NCI-H2196 treated with DMSO at 0.1 percent for 48 hours (cell line): ENCODE data around the gene DNAH1.

Experiments used
- DNase-seq: peaks from one replicate; lab custom pipeline; 2025; ENCODE audit not compliant: unreplicated experiment; lab: John Stamatoyannopoulos, UW

Gene DNAH1

DNA sequence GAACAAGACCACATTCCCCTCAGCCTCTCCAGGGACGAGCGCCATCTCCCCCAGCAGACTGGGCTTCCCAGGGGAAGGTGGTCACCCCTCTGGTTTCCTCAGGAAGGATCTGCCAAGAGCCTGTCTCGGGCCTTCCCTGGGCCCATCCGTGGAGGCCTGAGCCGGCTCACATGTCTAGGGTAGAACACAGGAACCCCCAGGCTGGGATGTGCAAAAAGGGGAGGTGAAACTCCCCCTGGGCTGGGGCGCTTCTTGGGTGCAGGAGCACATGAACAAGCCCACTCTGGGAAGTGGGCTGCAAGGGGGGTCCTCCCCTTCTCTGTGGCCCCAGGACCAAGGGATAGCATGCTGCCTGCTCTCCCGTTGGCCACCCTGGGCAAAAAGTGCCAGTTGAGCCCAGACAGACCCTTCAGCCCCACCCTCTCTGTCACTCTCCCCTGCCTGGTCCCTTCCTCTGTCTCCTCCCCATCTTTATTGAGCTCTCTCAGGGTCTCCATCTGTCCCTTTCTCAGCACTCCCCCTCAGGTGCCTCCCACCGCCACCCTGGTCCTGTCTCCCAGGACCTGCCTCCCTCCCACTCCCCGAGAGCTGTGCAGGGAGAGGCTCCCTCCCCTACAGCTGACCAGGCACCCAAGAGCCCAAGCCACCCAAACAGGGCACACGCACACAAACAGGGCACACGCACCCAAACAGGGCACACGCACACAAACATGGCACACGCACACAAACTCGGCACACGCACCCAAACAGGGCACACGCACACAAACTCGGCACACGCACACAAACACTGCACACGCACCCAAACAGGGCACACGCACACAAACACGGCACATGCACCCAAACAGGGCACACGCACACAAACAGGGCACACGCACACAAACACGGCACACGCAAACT lies 127.9 kb downstream of the DNAH1 start:
- DNase-seq = no peak

DNA sequence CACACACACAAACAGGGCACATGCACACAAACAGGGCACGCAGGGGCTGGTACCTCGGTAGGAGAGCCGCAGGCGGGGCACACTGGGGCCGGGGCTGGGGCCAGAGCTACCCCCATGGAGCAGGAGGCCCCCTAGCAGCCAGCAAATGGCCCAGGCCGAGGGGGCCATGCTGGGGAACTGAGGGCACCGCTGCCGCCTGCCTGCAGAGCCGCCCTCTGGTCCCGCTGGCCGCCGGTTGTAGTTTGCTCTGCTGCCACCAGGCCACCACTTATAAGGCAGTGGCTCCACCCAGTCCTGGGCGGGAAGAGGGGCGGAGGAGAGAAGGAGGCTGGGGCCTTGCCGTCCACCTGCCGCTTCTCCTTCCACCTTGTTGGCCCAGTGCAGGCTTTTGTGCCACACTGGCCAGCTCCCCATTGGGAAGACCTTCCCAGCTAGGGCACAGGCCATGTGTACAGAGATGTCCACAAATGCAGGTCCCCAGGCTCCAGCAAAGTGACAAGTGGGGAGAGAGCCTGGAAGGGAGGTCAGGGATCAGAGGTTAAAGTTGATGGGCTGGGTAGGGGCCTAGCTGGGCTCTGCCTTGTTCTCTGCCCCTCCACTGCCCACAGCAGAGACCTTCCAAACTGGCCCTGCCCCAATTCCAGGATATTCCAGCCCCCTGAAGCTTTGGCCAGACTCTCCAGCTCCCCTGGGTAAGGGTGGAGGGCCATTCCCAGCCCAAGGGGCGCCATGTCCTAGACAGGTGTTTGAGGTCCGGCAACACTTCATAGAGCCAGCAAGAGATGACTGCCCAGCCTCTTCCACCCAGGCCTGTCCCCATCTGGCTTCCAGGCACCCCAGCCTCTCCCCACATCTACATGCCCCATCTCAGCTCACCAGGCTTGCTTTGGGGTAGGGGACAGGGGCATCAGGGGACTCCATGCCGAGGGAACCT lies 129.0 kb downstream of the DNAH1 start, which contains the start of gene SEMA3G:
TSS of gene SEMA3G (minus strand) at position 244 of the 934 bp plus-strand sequence. CDS start at position 168, 76 bp downstream.
- DNase-seq = no peak

DNA sequence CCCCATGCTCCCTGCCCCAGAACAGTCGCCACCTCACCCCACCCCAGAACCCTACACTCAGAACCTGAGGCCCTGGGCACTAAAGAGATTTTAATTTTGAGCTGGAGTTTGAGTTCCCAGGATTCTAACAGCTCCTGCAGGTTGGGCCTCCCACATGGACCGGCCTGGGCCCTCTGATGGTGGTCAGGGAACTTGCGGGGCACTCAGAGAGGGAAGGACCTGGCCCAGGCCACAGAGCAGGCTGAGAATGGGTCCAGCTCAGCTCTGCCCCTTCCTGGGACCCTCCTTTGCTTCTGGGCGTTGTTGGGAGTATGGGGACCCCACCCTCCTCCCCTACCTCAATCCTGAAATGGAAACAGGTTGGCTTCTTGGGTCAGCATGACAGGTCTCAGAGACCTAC lies 129.9 kb downstream of the DNAH1 start:
- DNase-seq = no peak

DNA sequence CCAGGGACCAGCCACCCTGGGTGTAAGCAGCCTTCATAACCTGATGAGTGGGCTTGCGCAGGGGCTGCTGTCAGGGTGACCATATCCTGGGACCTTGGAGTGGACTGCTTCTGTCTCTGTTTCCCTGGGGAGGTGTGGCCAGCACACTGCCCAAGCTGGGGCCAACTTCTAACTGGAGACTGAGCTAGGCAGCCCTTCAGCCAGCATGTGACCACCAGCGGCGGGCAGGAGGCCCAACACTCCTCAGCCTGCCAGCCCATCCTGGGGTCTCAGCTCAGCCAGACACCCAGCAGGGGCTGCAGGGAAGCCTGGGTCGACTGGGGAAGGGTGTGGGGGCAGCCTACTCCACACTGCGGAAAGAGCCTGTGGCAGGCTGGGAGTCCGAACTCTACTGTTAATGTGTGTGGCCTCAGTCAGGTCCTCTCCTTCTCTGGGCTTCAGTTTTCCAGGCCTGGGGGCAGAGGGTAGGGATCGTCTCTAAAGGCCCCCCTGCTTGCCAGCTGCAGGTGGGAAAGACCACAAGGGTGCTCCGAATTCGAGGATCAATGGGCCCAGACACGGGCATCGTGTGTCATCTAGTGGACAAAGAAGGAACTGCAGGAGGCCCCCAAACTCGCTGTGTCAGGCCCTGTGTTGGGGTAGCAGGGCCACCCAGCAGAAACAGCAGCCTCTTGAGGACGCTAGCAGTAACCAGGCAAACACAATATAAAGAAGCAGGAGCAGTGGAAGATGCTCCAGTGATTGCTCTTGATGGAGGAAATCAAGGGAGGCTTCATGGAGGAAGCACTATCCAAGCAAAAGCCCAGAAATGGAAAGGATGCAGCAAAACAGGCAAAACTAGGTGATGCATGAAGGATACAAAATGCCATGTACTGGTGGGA lies 130.8 kb downstream of the DNAH1 start:
- DNase-seq = no peak

DNA sequence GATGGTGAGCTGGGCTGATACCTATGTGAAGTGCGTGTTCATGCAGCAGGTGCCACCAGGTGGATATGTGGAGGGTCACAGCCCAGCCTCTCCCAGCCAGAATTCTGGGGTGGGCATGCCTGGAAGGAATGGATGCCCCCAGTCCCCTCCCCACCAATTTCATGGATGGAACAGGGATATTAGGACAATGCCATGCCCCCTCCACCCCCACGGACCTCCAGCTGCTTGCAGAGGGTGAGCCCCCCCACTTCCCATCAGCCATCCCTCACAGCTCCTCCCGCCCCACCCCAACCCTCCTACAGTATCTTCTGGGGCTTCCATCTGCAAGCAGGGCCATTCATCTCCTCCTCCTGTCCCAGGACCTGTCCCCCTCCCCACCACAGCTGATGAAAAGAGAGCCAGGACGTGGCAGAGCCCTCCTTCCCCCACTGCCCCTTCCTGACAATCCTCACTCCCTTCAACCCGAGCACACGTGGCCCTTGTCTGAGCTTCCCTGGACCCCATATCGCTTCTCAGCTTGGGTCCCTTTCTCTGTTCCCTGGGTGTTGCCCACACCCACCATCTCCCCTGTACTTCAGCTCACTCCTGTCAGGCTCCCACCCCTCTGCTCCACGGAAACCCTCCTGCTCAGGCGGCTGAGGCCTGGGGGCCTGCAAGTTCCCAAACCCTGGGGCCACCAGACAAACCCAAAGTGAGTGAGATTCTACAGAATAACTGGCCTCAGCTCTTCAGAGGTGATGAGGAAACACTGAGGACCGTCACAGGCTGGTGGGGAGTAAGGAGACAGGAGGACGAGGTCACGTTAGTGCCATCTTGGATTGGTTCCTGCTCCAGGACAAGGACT lies 131.6 kb downstream of the DNAH1 start:
- DNase-seq = no peak
